Activated CD4-positive, alpha-beta T cell treated with anti-CD3 and anti-CD28 coated beads, Interleukin-2, amount 10 ng/mL, durations not matched to agents 7 days and 5 days (primary cell): Measurements from ENCODE around the gene C13orf46. TPM values are rescaled to one million over a fixed set of nuclear protein-coding genes. Genes with fewer than 3 reads are reported as not detected.
"Not testable (repeated sequence)": the region's sequence is repeated elsewhere in the genome, so short reads cannot be mapped to it uniquely, and the experiment has no call there.

Source experiments
- CTCF ChIA-PET: fragments of 350-600 bp; sonication (Branson Sonifier 250); formaldehyde crosslinking; loops from one replicate; lab custom pipeline; 2021; ENCODE audit warnings: antibody characterized with exemption; lab: Charles Lee
- POLR2A ChIA-PET: fragments of 350-600 bp; sonication (Branson Sonifier 250); formaldehyde crosslinking; loops from one replicate; lab custom pipeline; 2021; ENCODE audit warnings: antibody characterized with exemption; lab: Charles Lee
- DNase-seq: peaks from one replicate; pipeline ENCODE4 v3.0.0-alpha.2; 2020
- H3K27ac Mint-ChIP-seq: one replicate; pipeline ENCODE4 v1.8.0; 2021; ENCODE audit warnings: mild to moderate bottlenecking, moderate library complexity, mixed read lengths
- H3K27me3 Mint-ChIP-seq: one replicate; pipeline ENCODE4 v1.8.0; 2021; ENCODE audit warnings: mixed read lengths
- H3K36me3 Mint-ChIP-seq: one replicate; pipeline ENCODE4 v1.8.0; 2021; ENCODE audit warnings: low read depth, mixed read lengths
- H3K4me1 Mint-ChIP-seq: one replicate; pipeline ENCODE4 v1.8.0; 2021; ENCODE audit warnings: mixed read lengths
- H3K4me3 Mint-ChIP-seq: one replicate; pipeline ENCODE4 v1.8.0; 2021; ENCODE audit warnings: mild to moderate bottlenecking, moderate library complexity, mixed read lengths
- H3K9me3 Mint-ChIP-seq: one replicate; pipeline ENCODE4 v1.8.0; 2021; ENCODE audit warnings: mixed read lengths
- total RNA-seq, 2 experiments: library from RNA; stranded (reverse); gene quantifications; one replicate each; pipeline ENCODE4 v1.2.3, GENCODE V29; 2021

The C13orf46 gene
- total RNA-seq = 1 to 10 TPM; 7.3 to 9.8 TPM

DNA sequence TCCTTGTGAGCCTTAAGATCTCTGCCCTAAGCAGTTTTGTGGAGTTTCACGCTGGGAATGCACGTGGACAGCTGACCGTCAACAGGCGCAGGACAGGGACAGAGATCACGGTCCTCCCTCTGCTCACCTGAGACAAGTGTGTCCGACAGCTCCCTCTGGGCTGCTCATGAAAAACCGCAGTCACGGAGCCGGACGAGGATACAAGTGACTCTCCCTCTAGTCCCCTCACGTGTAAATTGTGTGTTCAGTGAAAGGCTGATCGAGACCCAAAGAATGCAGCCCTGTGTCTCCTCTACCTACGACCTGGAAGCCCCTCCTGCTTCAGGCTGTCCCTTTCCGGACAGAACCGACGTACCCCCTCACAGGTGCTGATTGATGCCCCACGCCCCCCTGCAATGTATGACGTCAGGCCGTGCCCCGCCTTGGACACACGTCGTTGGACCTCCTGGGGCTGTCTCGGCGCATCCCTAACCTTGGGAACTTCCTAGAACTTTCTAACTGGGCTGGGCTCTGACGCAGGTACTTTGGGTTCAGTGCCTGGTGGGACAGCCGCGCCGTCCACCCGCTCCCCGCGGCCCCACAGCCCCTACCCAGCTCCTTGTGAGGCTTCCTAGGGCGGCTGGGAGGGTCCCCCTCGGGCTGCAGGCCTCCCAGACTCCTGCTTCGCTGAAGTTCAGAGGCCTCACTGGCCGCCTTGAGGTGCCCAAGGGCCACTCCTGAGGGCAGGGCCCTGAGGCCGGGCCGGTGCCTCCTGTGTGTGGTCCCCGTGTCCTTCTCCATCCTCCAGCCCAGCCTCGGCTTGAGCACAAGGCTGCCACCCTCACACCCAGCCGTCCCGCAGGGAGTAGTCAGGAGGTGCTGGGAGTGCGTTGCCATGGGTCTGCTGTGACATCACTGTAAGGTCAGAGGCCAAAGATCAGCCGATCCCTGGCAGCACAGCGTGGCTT lies at the start of gene C13orf46:
Gene C13orf46, minus strand, starts transcription at position 859 of the 947 bp plus-strand sequence. Its CDS starts 79 bp downstream, at position 780.
- ChIA-PET CTCF (interaction anchor here (1.2 kb wide), 1 partner anchor 8 kb away, joined by 6 read pairs; no protein-coding TSS in a partner anchor), POLR2A (no interaction called here)
- Mint-ChIP-seq H3K9me3 (no peaks in the 10 kb centered on the region), H3K4me3 (no peak within 1 kb of the TSS), H3K4me1 (peaks cover 2% of the 10 kb centered on the region), H3K36me3 (peaks cover 49% of the 10 kb centered on the region), H3K27ac (peak within 1 kb of the TSS; percentile 13), H3K27me3 (no peaks in the 10 kb centered on the region)
- DNase-seq = no peak

DNA sequence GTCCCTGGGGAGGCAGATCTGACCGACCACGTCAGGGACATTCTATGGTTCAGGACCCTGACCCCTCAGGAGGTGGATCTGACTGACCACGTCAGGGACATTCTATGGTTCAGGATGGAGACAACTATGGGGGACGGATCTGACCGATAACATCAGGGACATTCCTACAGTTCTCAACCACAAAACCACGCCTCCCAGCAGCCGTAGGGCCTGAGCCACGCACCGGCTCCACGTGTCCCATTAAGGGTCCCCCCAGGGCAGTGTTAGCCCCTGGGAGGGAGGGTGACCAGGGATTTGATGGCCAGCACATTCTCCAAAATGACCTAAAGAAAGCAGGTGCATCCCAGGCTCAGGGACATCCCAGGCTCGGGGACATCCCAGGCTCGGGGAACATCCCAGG lies 49.0 kb upstream of the C13orf46 start:
- Mint-ChIP-seq H3K4me1 (peaks cover 9% of the 10 kb centered on the region), H3K9me3 (no peaks in the 10 kb centered on the region), H3K36me3 (peaks cover 41% of the 10 kb centered on the region), H3K27me3 (no peaks in the 10 kb centered on the region), H3K4me3 (no peak overlapping the region), H3K27ac (peak overlapping the region; percentile 22)
- POLR2A ChIA-PET = no interaction called here
- CTCF ChIA-PET = no interaction called here
- DNase-seq = no peak

DNA sequence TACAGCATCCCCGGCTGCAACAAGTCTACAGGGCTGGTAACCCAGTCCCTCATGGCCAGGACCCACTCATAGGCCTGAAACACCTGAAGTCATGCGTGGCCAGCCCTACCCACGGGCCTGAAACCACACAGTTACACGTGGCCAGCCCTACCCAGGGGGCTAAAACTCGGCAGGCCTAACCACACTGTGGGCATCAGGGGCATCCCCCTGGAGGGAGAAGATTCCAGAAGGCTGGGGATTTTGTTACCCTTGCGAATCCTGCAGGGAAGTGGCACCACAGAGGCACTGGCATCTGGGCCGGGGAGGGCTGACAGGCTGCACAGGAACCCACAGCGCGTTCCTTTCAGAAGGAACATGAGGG lies 48.4 kb upstream of the C13orf46 start:
- Mint-ChIP-seq H3K27me3 (no peaks in the 10 kb centered on the region), H3K4me3 (no peak overlapping the region), H3K36me3 (peaks cover 44% of the 10 kb centered on the region), H3K4me1 (peaks cover 9% of the 10 kb centered on the region), H3K9me3 (no peaks in the 10 kb centered on the region), H3K27ac (no peak overlapping the region)
- ChIA-PET POLR2A (no interaction called here), CTCF (no interaction called here)
- DNase-seq = no peak

DNA sequence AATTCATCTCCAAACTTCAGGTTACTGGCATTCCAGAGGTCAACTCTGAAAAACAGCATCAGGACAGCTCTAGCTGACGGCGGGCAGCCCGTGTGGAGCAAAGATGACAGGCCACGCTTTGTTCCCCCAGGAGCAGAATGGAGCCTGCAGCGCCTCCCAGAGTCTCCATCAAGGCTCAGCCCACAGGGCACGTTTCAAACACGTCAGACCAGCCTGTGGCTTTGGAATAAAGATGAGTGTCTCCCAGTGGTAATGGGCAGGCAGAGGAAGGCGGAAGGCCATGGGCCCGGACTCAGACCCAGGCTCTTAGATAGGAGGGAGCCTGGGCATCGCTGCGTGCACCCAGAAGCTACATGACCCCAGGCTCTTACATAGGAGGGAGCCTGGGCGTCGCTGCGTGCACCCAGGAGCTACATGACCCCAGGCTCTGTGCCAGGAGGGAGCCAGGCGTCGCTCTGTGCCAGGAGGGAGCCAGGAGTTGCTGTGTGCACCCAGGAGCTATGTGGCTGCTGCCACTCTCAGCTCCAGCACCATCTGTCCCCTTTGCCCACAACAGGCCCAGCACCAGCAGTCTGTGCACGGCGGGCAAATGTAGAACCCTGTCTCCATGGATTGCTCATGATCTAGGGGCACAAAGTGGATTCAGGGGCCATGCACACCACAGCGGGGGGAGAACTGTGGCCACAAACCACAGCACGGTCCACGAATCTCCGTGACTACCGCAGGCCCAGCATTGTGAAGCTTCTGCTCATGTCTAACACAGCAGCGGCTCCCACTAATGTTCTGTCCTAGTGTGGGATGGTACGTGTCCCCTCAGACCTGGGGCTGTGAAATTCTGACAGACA lies 47.8 kb upstream of the C13orf46 start:
- ChIA-PET POLR2A (no interaction called here), CTCF (no interaction called here)
- no peak overlapping the region for H3K4me3 Mint-ChIP-seq

DNA sequence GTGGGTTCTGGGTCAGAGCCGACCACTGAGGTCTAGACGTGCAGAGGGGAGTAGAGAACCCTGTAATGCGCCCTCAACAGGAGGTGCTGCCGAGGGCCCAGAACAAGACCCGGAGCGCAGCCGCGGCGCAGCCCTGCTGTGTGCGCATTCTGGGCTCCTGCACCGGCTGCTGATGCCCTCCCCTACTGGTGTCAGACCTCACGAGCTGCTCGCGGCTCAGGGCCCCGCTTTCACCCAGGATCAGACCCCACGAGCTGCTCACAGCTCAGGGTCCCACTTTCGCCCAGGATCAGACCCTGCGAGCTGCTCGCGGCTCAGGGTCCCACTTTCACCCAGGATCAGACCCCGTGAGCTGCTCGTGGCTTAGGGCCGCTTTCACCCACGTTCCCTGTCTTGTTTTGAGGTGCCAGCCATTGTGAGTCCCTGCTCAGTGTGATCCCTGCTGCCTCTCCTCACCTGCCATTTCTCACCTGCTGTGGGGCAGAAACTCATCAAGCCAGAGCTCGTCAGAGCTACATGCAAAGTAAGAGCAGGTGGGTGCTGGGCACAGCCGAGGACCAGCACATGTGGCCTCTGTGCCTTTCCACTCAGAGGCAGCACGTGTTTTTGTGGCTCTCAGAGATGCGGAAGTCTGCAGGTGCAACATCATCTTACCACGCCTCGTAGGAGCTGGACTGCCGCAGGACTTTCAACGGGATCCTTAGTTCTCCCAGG lies 47.0 kb upstream of the C13orf46 start:
- DNase-seq = no peak
- Mint-ChIP-seq H3K27ac (no peak overlapping the region), H3K36me3 (peaks cover 49% of the 10 kb centered on the region), H3K4me1 (peaks cover 9% of the 10 kb centered on the region), H3K27me3 (no peaks in the 10 kb centered on the region), H3K9me3 (no peaks in the 10 kb centered on the region), H3K4me3 (no peak overlapping the region)
- ChIA-PET CTCF (no interaction called here), POLR2A (no interaction called here)

More for the DNA sequence above, 47.8 kb upstream of the C13orf46 start:
- no peak for DNase-seq
- peaks cover 9% of the 10 kb centered on the region for H3K4me1 Mint-ChIP-seq
- H3K36me3 Mint-ChIP-seq = peaks cover 46% of the 10 kb centered on the region
- no peak overlapping the region for H3K27ac Mint-ChIP-seq
- H3K27me3 Mint-ChIP-seq = no peaks in the 10 kb centered on the region
- H3K9me3 Mint-ChIP-seq = no peaks in the 10 kb centered on the region

DNA sequence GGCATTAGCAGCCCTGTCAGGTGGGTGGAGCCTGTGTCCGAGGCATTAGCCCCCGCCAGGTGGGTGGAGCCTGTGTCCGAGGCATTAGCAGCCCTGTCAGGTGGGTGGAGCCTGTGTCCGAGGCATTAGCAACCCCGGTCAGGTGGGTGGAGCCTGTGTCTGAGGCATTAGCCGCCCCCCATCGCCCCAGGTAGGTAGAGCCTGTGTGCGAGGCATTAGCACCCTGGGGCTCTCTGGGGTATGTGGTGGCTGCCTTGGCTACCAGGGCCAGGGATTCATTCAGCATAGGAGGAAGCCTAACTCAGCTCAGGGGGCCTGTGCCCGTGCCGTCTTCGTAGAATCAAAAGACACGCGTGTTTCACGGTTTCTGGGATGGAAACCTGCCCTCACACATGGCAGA lies 46.3 kb upstream of the C13orf46 start:
- peaks cover 48% of the 10 kb centered on the region for H3K36me3 Mint-ChIP-seq
- DNase-seq, H3K27ac Mint-ChIP-seq, H3K27me3 Mint-ChIP-seq, POLR2A ChIA-PET, CTCF ChIA-PET, H3K9me3 Mint-ChIP-seq, H3K4me1 Mint-ChIP-seq, H3K4me3 Mint-ChIP-seq: not testable (repeated sequence)

DNA sequence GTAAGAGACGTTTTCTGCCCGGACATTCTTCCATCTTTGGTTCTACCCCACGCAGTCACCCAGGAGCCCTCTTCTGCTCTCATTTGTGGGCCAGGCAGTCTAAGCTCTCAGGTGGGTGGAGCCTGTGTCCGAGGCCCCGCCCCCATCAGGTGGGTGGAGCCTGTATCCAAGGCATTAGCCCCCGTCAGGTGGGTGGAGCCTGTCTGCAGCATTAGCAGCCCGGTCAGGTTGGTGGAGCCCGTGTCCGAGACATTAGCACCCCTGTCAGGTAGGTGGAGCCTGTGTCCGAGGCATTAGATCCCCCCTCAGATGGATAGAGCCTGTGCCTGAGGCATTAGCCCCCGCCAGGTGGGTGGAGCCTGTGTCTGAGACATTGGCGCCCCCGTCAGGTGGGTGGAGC lies 45.5 kb upstream of the C13orf46 start:
- H3K27me3 Mint-ChIP-seq = no peaks in the 10 kb centered on the region
- peaks cover 5% of the 10 kb centered on the region for H3K4me1 Mint-ChIP-seq
- ChIA-PET CTCF (no interaction called here), POLR2A (no interaction called here)
- H3K36me3 Mint-ChIP-seq = peaks cover 49% of the 10 kb centered on the region
- DNase-seq = peak; percentile 35
- no peaks in the 10 kb centered on the region for H3K9me3 Mint-ChIP-seq
- H3K27ac Mint-ChIP-seq = no peak overlapping the region
- no peak overlapping the region for H3K4me3 Mint-ChIP-seq

DNA sequence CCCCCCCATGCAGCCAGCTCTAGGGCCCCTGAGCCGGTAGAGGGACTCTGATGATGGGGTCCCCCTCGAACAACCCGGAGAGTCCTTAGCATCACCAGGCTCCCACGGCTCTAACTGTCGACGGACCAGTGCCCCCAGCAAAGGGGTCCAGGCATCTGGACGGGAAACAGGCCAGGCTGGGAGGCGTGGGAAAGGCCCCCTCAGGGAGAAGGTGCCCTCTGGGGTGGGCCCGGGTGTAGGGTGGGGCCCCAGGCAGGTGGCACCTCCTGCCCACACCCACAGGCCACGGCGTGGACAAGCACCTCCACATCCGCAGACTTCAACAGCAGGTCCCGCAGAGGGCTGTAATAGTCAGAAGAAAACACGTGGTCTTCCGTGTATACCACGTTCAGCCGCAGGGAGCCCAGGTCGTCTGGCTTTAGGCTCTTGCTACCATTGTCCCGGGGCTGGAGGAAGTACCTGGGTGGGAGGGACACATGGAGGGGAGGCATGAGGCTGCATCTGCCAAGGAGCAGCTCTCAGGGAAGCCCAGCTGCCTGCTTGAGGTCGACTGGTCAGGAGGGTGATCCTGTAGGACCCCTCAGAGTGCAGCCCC lies 44.7 kb upstream of the C13orf46 start:
- ChIA-PET POLR2A (no interaction called here), CTCF (no interaction called here)
- Mint-ChIP-seq H3K36me3 (peaks cover 45% of the 10 kb centered on the region), H3K4me3 (no peak overlapping the region), H3K9me3 (no peaks in the 10 kb centered on the region), H3K27me3 (no peaks in the 10 kb centered on the region), H3K4me1 (peaks cover 2% of the 10 kb centered on the region), H3K27ac (no peak overlapping the region)
- DNase-seq = no peak

DNA sequence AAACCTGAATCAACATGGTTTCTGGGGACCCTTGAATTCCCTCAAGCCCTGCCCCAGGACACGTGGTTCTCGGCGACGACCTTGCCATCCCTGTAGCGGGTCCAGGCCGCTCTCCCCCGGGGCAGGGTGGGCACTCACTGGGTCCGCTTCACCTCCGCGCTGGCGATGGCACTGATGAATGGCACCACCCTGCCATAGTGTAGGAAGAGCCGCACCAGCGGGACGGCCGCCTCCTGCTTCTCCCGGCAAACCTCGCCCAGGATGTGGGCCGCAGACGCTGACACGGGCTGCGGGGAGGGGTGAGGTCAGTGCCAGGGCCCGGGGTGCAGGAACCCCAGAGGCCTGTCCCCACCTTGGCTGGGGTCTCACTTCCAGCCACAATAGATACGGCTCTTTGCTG lies 44.1 kb upstream of the C13orf46 start:
- Mint-ChIP-seq H3K9me3 (no peaks in the 10 kb centered on the region), H3K4me1 (peaks cover 2% of the 10 kb centered on the region), H3K4me3 (no peak overlapping the region), H3K27ac (no peak overlapping the region), H3K36me3 (peaks cover 41% of the 10 kb centered on the region), H3K27me3 (no peaks in the 10 kb centered on the region)
- ChIA-PET CTCF (no interaction called here), POLR2A (no interaction called here)
- DNase-seq = no peak

DNA sequence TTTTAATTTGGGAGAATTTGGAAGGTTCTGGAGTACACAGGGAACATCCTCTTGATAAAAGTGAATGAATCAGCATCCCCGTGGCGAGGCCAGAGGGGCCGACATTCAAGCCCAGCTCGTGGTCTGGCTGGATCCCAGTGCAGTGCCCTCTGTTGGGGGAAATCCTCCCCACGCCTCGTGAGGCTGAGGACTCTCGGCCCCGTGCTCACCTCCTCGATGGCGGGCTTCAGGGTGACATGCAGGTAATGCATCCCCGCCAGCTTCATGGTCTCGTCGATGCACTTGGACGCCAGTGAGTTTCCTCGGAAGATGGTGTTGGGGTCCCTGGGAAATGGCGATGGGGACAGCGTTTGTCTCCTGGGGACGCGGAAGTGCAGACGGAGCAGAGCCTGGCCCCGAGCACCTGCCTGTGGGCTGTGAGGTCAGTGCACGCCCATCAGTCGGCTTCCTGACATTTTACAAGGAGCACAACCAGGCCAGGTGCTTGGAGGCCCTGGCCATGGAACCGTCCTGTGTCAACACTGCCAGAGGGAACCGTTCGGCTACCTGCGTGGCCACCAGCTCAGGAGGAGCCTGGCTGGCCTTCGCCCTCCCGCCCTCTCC lies 43.3 kb upstream of the C13orf46 start:
- no peak for DNase-seq
- Mint-ChIP-seq H3K4me1 (peaks cover 2% of the 10 kb centered on the region), H3K9me3 (no peaks in the 10 kb centered on the region), H3K4me3 (no peak overlapping the region), H3K27me3 (no peaks in the 10 kb centered on the region), H3K36me3 (peaks cover 40% of the 10 kb centered on the region), H3K27ac (no peak overlapping the region)
- CTCF ChIA-PET = no interaction called here
- POLR2A ChIA-PET = no interaction called here

DNA sequence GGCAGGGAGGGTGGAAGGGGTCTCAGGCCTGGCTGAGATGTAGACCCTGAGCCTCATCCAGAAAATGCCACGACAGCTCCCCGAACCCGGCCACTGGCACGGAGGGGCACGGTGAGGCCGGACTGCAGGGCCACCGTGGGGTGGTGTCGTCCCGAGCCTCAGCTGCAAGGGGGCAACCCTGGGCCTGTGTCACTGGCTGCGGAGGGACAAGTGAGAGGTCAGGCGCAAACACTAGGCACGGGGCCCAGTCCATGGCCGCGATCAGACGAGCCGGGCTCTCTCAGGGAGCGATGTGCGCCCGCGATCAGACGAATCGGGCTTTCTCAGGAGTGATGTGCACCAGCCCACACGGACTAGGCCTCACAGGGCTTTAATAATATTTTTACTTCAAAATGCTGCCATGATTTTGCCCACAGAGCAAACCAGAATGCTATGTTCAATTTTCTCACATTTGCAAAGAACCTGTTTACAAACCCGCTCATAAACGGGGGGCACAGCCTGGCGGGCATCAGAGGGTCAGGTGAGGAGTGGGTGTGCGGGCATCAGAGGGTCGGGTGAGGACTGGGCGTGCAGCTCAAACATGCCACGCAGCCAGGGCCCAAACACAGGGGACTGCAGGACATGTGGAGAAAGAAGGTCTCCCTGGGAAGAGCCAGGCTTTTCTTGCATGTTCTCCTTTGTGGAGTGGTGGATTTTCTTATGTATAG lies 42.6 kb upstream of the C13orf46 start:
- Mint-ChIP-seq H3K4me1 (peaks cover 2% of the 10 kb centered on the region), H3K27me3 (no peaks in the 10 kb centered on the region), H3K27ac (no peak overlapping the region), H3K4me3 (no peak overlapping the region), H3K9me3 (no peaks in the 10 kb centered on the region), H3K36me3 (peaks cover 35% of the 10 kb centered on the region)
- ChIA-PET CTCF (no interaction called here), POLR2A (no interaction called here)
- no peak for DNase-seq

DNA sequence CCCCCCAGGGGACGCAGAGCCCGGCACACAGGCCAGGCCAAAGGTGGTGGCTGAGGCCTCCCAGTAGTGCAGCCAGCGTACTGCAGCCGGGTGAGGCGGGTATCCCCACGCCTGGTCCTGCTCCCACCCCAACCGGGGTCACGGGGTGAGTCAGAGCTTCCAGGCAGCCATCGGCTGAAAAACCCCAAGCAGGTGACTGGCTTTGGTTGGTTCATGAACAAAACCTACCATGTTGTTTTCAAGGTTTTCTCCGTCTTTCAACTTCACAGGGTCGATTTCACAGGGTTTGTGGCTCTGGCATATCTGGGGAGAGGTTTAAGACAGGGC lies 42.1 kb upstream of the C13orf46 start:
- POLR2A ChIA-PET = no interaction called here
- Mint-ChIP-seq H3K4me3 (no peak overlapping the region), H3K27ac (peak overlapping the region; percentile 3), H3K4me1 (peaks cover 2% of the 10 kb centered on the region), H3K36me3 (peaks cover 33% of the 10 kb centered on the region), H3K9me3 (no peaks in the 10 kb centered on the region), H3K27me3 (no peaks in the 10 kb centered on the region)
- CTCF ChIA-PET = no interaction called here
- DNase-seq = no peak
